Endodermal cell (in vitro differentiated cells): ENCODE results near the gene NCKAP5. TPM values are rescaled to one million over a fixed set of nuclear protein-coding genes. Genes with fewer than 3 reads are reported as not detected.

ENCODE experiments used
- DNase-seq: peaks from one replicate; pipeline ENCODE4 v3.0.0-alpha.2; 2017
- H3K27ac ChIP-seq: 2 replicates; pipeline ENCODE4 v1.5.1; 2013; ENCODE audit warnings: mild to moderate bottlenecking, low read depth, low read length, moderate library complexity
- H3K27me3 ChIP-seq: 2 replicates; pipeline ENCODE4 v1.6.1; 2013; ENCODE audit warnings: mild to moderate bottlenecking, low read length, moderate library complexity; ENCODE audit not compliant: insufficient read depth, control insufficient read depth, poor library complexity, severe bottlenecking
- H3K36me3 ChIP-seq: 2 replicates; pipeline ENCODE4 v1.7.0; 2013; ENCODE audit warnings: mild to moderate bottlenecking, low read length, moderate library complexity; ENCODE audit not compliant: control insufficient read depth, insufficient read depth
- H3K4me1 ChIP-seq: one replicate; pipeline ENCODE4 v1.7.0; 2013; ENCODE audit warnings: low read length; ENCODE audit not compliant: control insufficient read depth, insufficient read depth
- H3K4me3 ChIP-seq: 2 replicates; pipeline ENCODE4 v1.5.1; 2013; ENCODE audit warnings: mild to moderate bottlenecking, low read length, moderate library complexity
- H3K9ac ChIP-seq: 2 replicates; pipeline ENCODE4 v1.6.1; 2013; ENCODE audit warnings: mild to moderate bottlenecking, low read length, moderate library complexity; ENCODE audit not compliant: poor library complexity, severe bottlenecking; ENCODE audit errors: extremely low read depth
- H3K9me3 ChIP-seq: 2 replicates; pipeline ENCODE4 v1.6.1; 2013; ENCODE audit warnings: mild to moderate bottlenecking, low read length, moderate library complexity; ENCODE audit not compliant: control insufficient read depth
- H3K27ac Mint-ChIP-seq: 2 replicates; pipeline ENCODE4 v1.8.0; 2020; ENCODE audit warnings: mixed read lengths
- H3K27me3 Mint-ChIP-seq: 2 replicates; pipeline ENCODE4 v1.8.0; 2021; ENCODE audit warnings: mild to moderate bottlenecking, mixed read lengths; ENCODE audit not compliant: insufficient read depth
- H3K36me3 Mint-ChIP-seq: 2 replicates; pipeline ENCODE4 v1.8.0; 2020; ENCODE audit warnings: low read depth, mixed read lengths
- H3K4me1 Mint-ChIP-seq: 2 replicates; pipeline ENCODE4 v1.8.0; 2020; ENCODE audit warnings: mixed read lengths
- H3K4me3 Mint-ChIP-seq: 2 replicates; pipeline ENCODE4 v1.8.0; 2020; ENCODE audit warnings: mild to moderate bottlenecking, moderate library complexity, mixed read lengths
- H3K9me3 Mint-ChIP-seq: 2 replicates; pipeline ENCODE4 v1.8.0; 2020; ENCODE audit warnings: mild to moderate bottlenecking, mixed read lengths
- CTCF ChIP-seq: fragments of 200-600 bp; sonication (generic); conservative IDR thresholded peaks from 2 replicates; pipeline ENCODE4 v1.5.0; 2021; ENCODE audit warnings: antibody characterized with exemption, mild to moderate bottlenecking
- WGBS, 2 experiments: methylation state at CpG; one replicate each; pipeline versions ENCODE4 v1.1.5 to v1.1.7; 2013; ENCODE audit warnings: missing lambda C conversion rate in 2 of 2, mixed read lengths in 1 of 2; ENCODE audit not compliant: insufficient coverage in 1 of 2, insufficient read length in 1 of 2; 5-methylcytosine and 5-hydroxymethylcytosine counted together
- total RNA-seq, 2 donors: library from RNA; stranded (reverse); fragmentation: NEBNext Ultra II Directional in 1 of 2; extraction: Animal tissue kit (Norgen Biotek cat#: 25700) in 1 of 2; gene quantifications; 2 replicates in 1 of 2; 3 replicates in 1 of 2; pipeline ENCODE4 v1.2.1, GENCODE V29; 2021

The NCKAP5 gene
- total RNA-seq, 2 donors from 2014 or later = 0.58 to 0.92 TPM

GRCh38 chr2:133204421-133204820 lies 363.8 kb downstream of the NCKAP5 start:
- H3K4me3 ChIP-seq = no peak overlapping the region
- H3K27me3 Mint-ChIP-seq = peaks cover 3% of the 10 kb centered on the region
- H3K36me3 Mint-ChIP-seq = peaks cover 7% of the 10 kb centered on the region
- no peak for DNase-seq
- H3K9me3 ChIP-seq = peaks cover 22% of the 10 kb centered on the region
- no peaks in the 10 kb centered on the region for H3K4me1 Mint-ChIP-seq
- no peaks in the 10 kb centered on the region for H3K36me3 ChIP-seq
- no peaks in the 10 kb centered on the region for H3K27me3 ChIP-seq
- H3K9ac ChIP-seq = no peak overlapping the region
- no peak overlapping the region for H3K4me3 Mint-ChIP-seq
- H3K4me1 ChIP-seq = no peaks in the 10 kb centered on the region
- TF ChIP-seq CTCF = no peak
- no peak overlapping the region for H3K27ac Mint-ChIP-seq
- 91 to 100% methylated on average over 2 to 4 of the region's 4 CpGs for WGBS, 2 experiments
- peaks cover 40% of the 10 kb centered on the region for H3K9me3 Mint-ChIP-seq
- H3K27ac ChIP-seq = no peak overlapping the region

GRCh38 chr2:133200684-133201421 lies 367.4 kb downstream of the NCKAP5 start:
- H3K4me1 Mint-ChIP-seq = no peaks in the 10 kb centered on the region
- H3K36me3 ChIP-seq = no peaks in the 10 kb centered on the region
- H3K4me1 ChIP-seq = no peaks in the 10 kb centered on the region
- WGBS, 2 experiments = 86 to 92% methylated on average over 5 to 8 of the region's 8 CpGs
- H3K9ac ChIP-seq = no peak overlapping the region
- no peak overlapping the region for H3K27ac ChIP-seq
- TF ChIP-seq CTCF = no peak
- peaks cover 13% of the 10 kb centered on the region for H3K9me3 Mint-ChIP-seq
- no peak for DNase-seq
- H3K27me3 ChIP-seq = no peaks in the 10 kb centered on the region
- no peak overlapping the region for H3K27ac Mint-ChIP-seq
- no peaks in the 10 kb centered on the region for H3K9me3 ChIP-seq
- no peak overlapping the region for H3K4me3 ChIP-seq
- peaks cover 3% of the 10 kb centered on the region for H3K27me3 Mint-ChIP-seq
- no peaks in the 10 kb centered on the region for H3K36me3 Mint-ChIP-seq
- no peak overlapping the region for H3K4me3 Mint-ChIP-seq

GRCh38 chr2:133198678-133199077 lies 369.6 kb downstream of the NCKAP5 start:
- H3K27ac Mint-ChIP-seq = no peak overlapping the region
- Histone ChIP-seq H3K4me3 (no peak overlapping the region), H3K4me1 (no peaks in the 10 kb centered on the region), H3K27me3 (no peaks in the 10 kb centered on the region), H3K9ac (no peak overlapping the region), H3K36me3 (no peaks in the 10 kb centered on the region), H3K9me3 (no peaks in the 10 kb centered on the region), H3K27ac (no peak overlapping the region)
- WGBS, 2 experiments = 91% methylated on average over 1 of the region's 1 CpG; no CpG with 5 or more reads in 1 of the 2 experiments
- peaks cover 11% of the 10 kb centered on the region for H3K9me3 Mint-ChIP-seq
- H3K36me3 Mint-ChIP-seq = no peaks in the 10 kb centered on the region
- TF ChIP-seq CTCF = no peak
- H3K27me3 Mint-ChIP-seq = peaks cover 3% of the 10 kb centered on the region
- no peak overlapping the region for H3K4me3 Mint-ChIP-seq
- H3K4me1 Mint-ChIP-seq = no peaks in the 10 kb centered on the region
- DNase-seq = no peak
